Astrocyte (in vitro differentiated cells and primary cell): ENCODE data around the gene KIFBP. TPM values are rescaled to one million over a fixed set of nuclear protein-coding genes. Genes with fewer than 3 reads are reported as not detected.

Experiments
- DNase-seq: peaks from one replicate; pipeline ENCODE4 v3.0.0-alpha.2; 2010; ENCODE audit warnings: low read depth
- FAIRE-seq: peaks from 2 replicates; lab custom pipeline; 2011; peaks lifted over from hg19 to GRCh38; lab: Jason Lieb, UNC
- H2AFZ ChIP-seq: 2 replicates; pipeline ENCODE4 v1.6.0; 2012; ENCODE audit warnings: low read depth, low read length, inconsistent platforms
- H3K27ac ChIP-seq: 2 replicates; pipeline ENCODE4 v1.5.1; 2011; ENCODE audit warnings: low read depth, low read length, inconsistent platforms
- H3K27me3 ChIP-seq: 2 replicates; pipeline ENCODE4 v1.6.0; 2011; ENCODE audit warnings: low read length, inconsistent platforms; ENCODE audit not compliant: insufficient read depth
- H3K36me3 ChIP-seq: 2 replicates; pipeline ENCODE4 v1.5.1; 2011; ENCODE audit warnings: low read length, inconsistent platforms; ENCODE audit not compliant: insufficient read depth
- H3K4me1 ChIP-seq: 2 replicates; pipeline ENCODE4 v1.5.1; 2011; ENCODE audit warnings: low read length, inconsistent platforms; ENCODE audit not compliant: insufficient read depth
- H3K4me2 ChIP-seq: 2 replicates; pipeline ENCODE4 v1.6.0; 2012; ENCODE audit warnings: low read length, inconsistent platforms
- H3K4me3 ChIP-seq: 2 replicates; pipeline ENCODE4 v1.5.1; 2011; ENCODE audit warnings: low read depth, mild to moderate bottlenecking, low read length, inconsistent platforms; ENCODE audit not compliant: insufficient read depth
- H3K79me2 ChIP-seq: 2 replicates; pipeline ENCODE4 v1.6.0; 2012; ENCODE audit warnings: mild to moderate bottlenecking, low read length, inconsistent platforms; ENCODE audit not compliant: insufficient read depth
- H3K9ac ChIP-seq: 2 replicates; pipeline ENCODE4 v1.6.0; 2012; ENCODE audit warnings: mild to moderate bottlenecking, low read length, inconsistent platforms
- H3K9me3 ChIP-seq: 2 replicates; pipeline ENCODE4 v1.5.1; 2012; ENCODE audit warnings: low read depth, mild to moderate bottlenecking, low read length, inconsistent platforms; ENCODE audit not compliant: insufficient read depth
- H4K20me1 ChIP-seq: 2 replicates; pipeline ENCODE4 v1.6.0; 2012; ENCODE audit warnings: low read length, inconsistent platforms; ENCODE audit not compliant: insufficient read depth
- H3K27ac Mint-ChIP-seq: one replicate; pipeline ENCODE4 v1.8.0; 2021; ENCODE audit warnings: mild to moderate bottlenecking, mixed read lengths; ENCODE audit not compliant: unreplicated experiment
- H3K27me3 Mint-ChIP-seq: one replicate; pipeline ENCODE4 v1.8.0; 2021; ENCODE audit warnings: low read depth, mixed read lengths; ENCODE audit not compliant: unreplicated experiment
- H3K36me3 Mint-ChIP-seq: one replicate; pipeline ENCODE4 v1.8.0; 2021; ENCODE audit warnings: low read depth, mixed read lengths; ENCODE audit not compliant: unreplicated experiment
- H3K4me1 Mint-ChIP-seq: one replicate; pipeline ENCODE4 v1.8.0; 2021; ENCODE audit warnings: low read depth, mixed read lengths; ENCODE audit not compliant: unreplicated experiment
- H3K4me3 Mint-ChIP-seq: one replicate; pipeline ENCODE4 v1.8.0; 2021; ENCODE audit warnings: mild to moderate bottlenecking, moderate library complexity, mixed read lengths; ENCODE audit not compliant: unreplicated experiment
- H3K9me3 Mint-ChIP-seq: one replicate; pipeline ENCODE4 v1.8.0; 2021; ENCODE audit warnings: mild to moderate bottlenecking, mixed read lengths; ENCODE audit not compliant: unreplicated experiment
- CTCF ChIP-seq: IDR thresholded peaks from 2 replicates; pipeline ENCODE4 v1.5.1; 2011; ENCODE audit warnings: low read depth, mild to moderate bottlenecking, inconsistent platforms, low read length, moderate library complexity; ENCODE audit not compliant: insufficient read depth
- EZH2 ChIP-seq: IDR thresholded peaks from 2 replicates; pipeline ENCODE4 v1.6.1; 2012; ENCODE audit warnings: mild to moderate bottlenecking, low read length, inconsistent platforms; ENCODE audit not compliant: insufficient read depth
- total RNA-seq: library from RNA; stranded (reverse); gene quantifications from 2 replicates; pipeline ENCODE4 v1.2.1, GENCODE V29; 2021

KIFBP gene
- total RNA-seq, 1 donor from 2014 or later = 39.2 TPM

GRCh38 chr10:69057261-69057950 lies 68.8 kb downstream of the KIFBP start:
- H3K27me3 Mint-ChIP-seq = peaks cover 11% of the 10 kb centered on the region
- Histone ChIP-seq H3K4me1 (peaks cover 28% of the 10 kb centered on the region), H3K27me3 (no peaks in the 10 kb centered on the region), H3K79me2 (no peaks in the 10 kb centered on the region), H4K20me1 (no peaks in the 10 kb centered on the region), H3K9me3 (no peaks in the 10 kb centered on the region), H2AFZ (peak overlapping the region; percentile 43), H3K4me2 (no peak overlapping the region), H3K36me3 (no peaks in the 10 kb centered on the region), H3K4me3 (no peak overlapping the region), H3K9ac (no peak overlapping the region), H3K27ac (no peak overlapping the region)
- no peaks in the 10 kb centered on the region for H3K36me3 Mint-ChIP-seq
- H3K9me3 Mint-ChIP-seq = no peaks in the 10 kb centered on the region
- H3K27ac Mint-ChIP-seq = no peak overlapping the region
- no peak overlapping the region for H3K4me3 Mint-ChIP-seq
- peaks cover 8% of the 10 kb centered on the region for H3K4me1 Mint-ChIP-seq
- FAIRE-seq = no peak
- no peak for DNase-seq
- no peak for TF ChIP-seq EZH2
- no peak for TF ChIP-seq CTCF

- Histone ChIP-seq H3K79me2 (no peaks in the 10 kb centered on the region), H3K4me1 (peaks cover 28% of the 10 kb centered on the region), H3K4me2 (no peak overlapping the region), H3K27ac (no peak overlapping the region), H2AFZ (peak overlapping the region; percentile 43), H3K9me3 (no peaks in the 10 kb centered on the region), H4K20me1 (no peaks in the 10 kb centered on the region), H3K36me3 (no peaks in the 10 kb centered on the region), H3K9ac (no peak overlapping the region), H3K4me3 (no peak overlapping the region), H3K27me3 (no peaks in the 10 kb centered on the region)
- Mint-ChIP-seq H3K4me3 (no peak overlapping the region), H3K36me3 (no peaks in the 10 kb centered on the region), H3K27me3 (peaks cover 9% of the 10 kb centered on the region), H3K9me3 (no peaks in the 10 kb centered on the region), H3K4me1 (peaks cover 8% of the 10 kb centered on the region), H3K27ac (no peak overlapping the region)
- TF ChIP-seq CTCF (no peak), EZH2 (no peak)
- FAIRE-seq = no peak
- peak; percentile 61 for DNase-seq
Observed at GRCh38 chr10:69057951-69058297, 69.3 kb downstream of the KIFBP start.

- Mint-ChIP-seq H3K4me1 (peaks cover 8% of the 10 kb centered on the region), H3K36me3 (no peaks in the 10 kb centered on the region), H3K4me3 (no peak overlapping the region), H3K9me3 (no peaks in the 10 kb centered on the region), H3K27ac (no peak overlapping the region), H3K27me3 (peaks cover 18% of the 10 kb centered on the region)
- no peak for DNase-seq
- Histone ChIP-seq H3K9ac (no peak overlapping the region), H4K20me1 (no peaks in the 10 kb centered on the region), H3K27me3 (no peaks in the 10 kb centered on the region), H3K36me3 (no peaks in the 10 kb centered on the region), H3K9me3 (no peaks in the 10 kb centered on the region), H3K27ac (no peak overlapping the region), H2AFZ (no peak overlapping the region), H3K4me3 (no peak overlapping the region), H3K4me2 (no peak overlapping the region), H3K4me1 (peaks cover 29% of the 10 kb centered on the region), H3K79me2 (no peaks in the 10 kb centered on the region)
- TF ChIP-seq EZH2 (no peak), CTCF (no peak)
- FAIRE-seq = no peak
Observed at GRCh38 chr10:69060127-69060798, 71.7 kb downstream of the KIFBP start.
